Parathyroid adenoma (tissue), 2 donors: ENCODE data around the gene KLHDC4.

Experiments used
- H2AFZ ChIP-seq: fragments of 300-600 bp; sonication (generic); one replicate; pipeline ENCODE4 v1.7.0; 2017; ENCODE audit warnings: antibody characterized with exemption, mild to moderate bottlenecking
- H3K27ac ChIP-seq: fragments of 300-600 bp; sonication (generic); one replicate; pipeline ENCODE4 v1.7.0; 2017
- H3K27me3 ChIP-seq: fragments of 300-600 bp; sonication (generic); one replicate; pipeline ENCODE4 v1.7.0; 2017; ENCODE audit warnings: low read length; ENCODE audit not compliant: control insufficient read depth, insufficient read depth
- H3K36me3 ChIP-seq: fragments of 300-600 bp; sonication (generic); one replicate; pipeline ENCODE4 v1.7.0; 2017; ENCODE audit warnings: low read length; ENCODE audit not compliant: control insufficient read depth, insufficient read depth
- H3K4me1 ChIP-seq: fragments of 300-600 bp; sonication (generic); one replicate; pipeline ENCODE4 v1.7.0; 2017; ENCODE audit warnings: control low read depth
- H3K4me2 ChIP-seq: fragments of 300-600 bp; sonication (generic); one replicate; pipeline ENCODE4 v1.7.0; 2017; ENCODE audit warnings: low read length
- H3K4me3 ChIP-seq: fragments of 300-600 bp; sonication (generic); one replicate; pipeline ENCODE4 v1.7.0; 2017; ENCODE audit warnings: low read depth, low read length
- H3K79me2 ChIP-seq: fragments of 300-600 bp; sonication (generic); one replicate; pipeline ENCODE4 v1.7.0; 2017; ENCODE audit warnings: control low read depth
- H3K9ac ChIP-seq: fragments of 300-600 bp; sonication (generic); one replicate; pipeline ENCODE4 v1.7.0; 2017; ENCODE audit warnings: mild to moderate bottlenecking
- H3K9me3 ChIP-seq: fragments of 300-600 bp; sonication (generic); one replicate; pipeline ENCODE4 v1.7.0; 2017; ENCODE audit warnings: low read length; ENCODE audit not compliant: control insufficient read depth
- CTCF ChIP-seq: fragments of 300-600 bp; sonication (generic); IDR thresholded peaks from one replicate; pipeline ENCODE4 v1.7.0; 2017; ENCODE audit warnings: antibody characterized with exemption, mild to moderate bottlenecking
- donor health status: primary hyperparathyroidism.

KLHDC4 gene

GRCh38 chr16:87667443-87667842, 98.3 kb downstream of the KLHDC4 start:
- no peaks in the 10 kb centered on the region for H3K4me1 ChIP-seq
- H3K79me2 ChIP-seq = no peaks in the 10 kb centered on the region
- no peaks in the 10 kb centered on the region for H3K27me3 ChIP-seq
- H3K36me3 ChIP-seq = no peaks in the 10 kb centered on the region
- no peaks in the 10 kb centered on the region for H3K9me3 ChIP-seq
- no peak overlapping the region for H3K4me2 ChIP-seq
- H2AFZ ChIP-seq = no peak overlapping the region
- no peak overlapping the region for H3K4me3 ChIP-seq
- no peak for TF ChIP-seq CTCF
- H3K27ac ChIP-seq = no peak overlapping the region
- H3K9ac ChIP-seq = no peak overlapping the region

GRCh38 chr16:87666919-87667318, 98.9 kb downstream of the KLHDC4 start:
- H3K4me1 ChIP-seq = no peaks in the 10 kb centered on the region
- TF ChIP-seq CTCF = no peak

GRCh38 chr16:87665193-87665592, 100.6 kb downstream of the KLHDC4 start:
- Histone ChIP-seq H3K27ac (no peak overlapping the region), H3K79me2 (no peaks in the 10 kb centered on the region), H3K27me3 (no peaks in the 10 kb centered on the region)

More at GRCh38 chr16:87666919-87667318, 98.9 kb downstream of the KLHDC4 start:
- Histone ChIP-seq H3K9me3 (no peaks in the 10 kb centered on the region), H3K4me2 (no peak overlapping the region), H3K4me3 (no peak overlapping the region), H3K27me3 (no peaks in the 10 kb centered on the region), H3K27ac (no peak overlapping the region), H2AFZ (no peak overlapping the region), H3K79me2 (no peaks in the 10 kb centered on the region), H3K36me3 (no peaks in the 10 kb centered on the region), H3K9ac (no peak overlapping the region)

GRCh38 chr16:87664792-87665191, 101.0 kb downstream of the KLHDC4 start:
- Histone ChIP-seq H3K4me3 (no peak overlapping the region), H3K27me3 (no peaks in the 10 kb centered on the region), H3K9me3 (no peaks in the 10 kb centered on the region), H3K79me2 (no peaks in the 10 kb centered on the region), H3K36me3 (no peaks in the 10 kb centered on the region), H3K9ac (no peak overlapping the region), H3K4me1 (no peaks in the 10 kb centered on the region), H3K27ac (no peak overlapping the region), H2AFZ (no peak overlapping the region), H3K4me2 (no peak overlapping the region)
- no peak for TF ChIP-seq CTCF

More at GRCh38 chr16:87665193-87665592, 100.6 kb downstream of the KLHDC4 start:
- H3K4me1 ChIP-seq = no peaks in the 10 kb centered on the region
- H3K4me3 ChIP-seq = no peak overlapping the region
- no peak overlapping the region for H3K4me2 ChIP-seq
- H3K9me3 ChIP-seq = no peaks in the 10 kb centered on the region
- no peak for TF ChIP-seq CTCF
- H3K36me3 ChIP-seq = no peaks in the 10 kb centered on the region
- H2AFZ ChIP-seq = no peak overlapping the region
- H3K9ac ChIP-seq = no peak overlapping the region
